22Rv1 (cell line): ENCODE measurements around the gene ATP13A4.

Source experiments
- CTCF ChIP-seq: fragments of 450-650 bp; IDR thresholded peaks from 2 replicates; pipeline ENCODE4 v1.5.1; 2017; ENCODE audit warnings: mild to moderate bottlenecking
- ZFX ChIP-seq: fragments of 450-650 bp; IDR thresholded peaks from 2 replicates; pipeline ENCODE4 v1.6.1; 2017; ENCODE audit warnings: antibody characterized with exemption, borderline replicate concordance

- TF ChIP-seq CTCF (no peak), ZFX (no peak)
Observed at GRCh38 chr3:193403307-193403706, 151.4 kb downstream of the ATP13A4 start.
